Measurements from ENCODE around the gene RAD18. TPM values are rescaled to one million over a fixed set of nuclear protein-coding genes. Genes with fewer than 3 reads are reported as not detected.

The RAD18 gene
- total and polyA plus RNA-seq, 2 experiments from 2014 or later = 14.3 to 17.5 TPM

DNA sequence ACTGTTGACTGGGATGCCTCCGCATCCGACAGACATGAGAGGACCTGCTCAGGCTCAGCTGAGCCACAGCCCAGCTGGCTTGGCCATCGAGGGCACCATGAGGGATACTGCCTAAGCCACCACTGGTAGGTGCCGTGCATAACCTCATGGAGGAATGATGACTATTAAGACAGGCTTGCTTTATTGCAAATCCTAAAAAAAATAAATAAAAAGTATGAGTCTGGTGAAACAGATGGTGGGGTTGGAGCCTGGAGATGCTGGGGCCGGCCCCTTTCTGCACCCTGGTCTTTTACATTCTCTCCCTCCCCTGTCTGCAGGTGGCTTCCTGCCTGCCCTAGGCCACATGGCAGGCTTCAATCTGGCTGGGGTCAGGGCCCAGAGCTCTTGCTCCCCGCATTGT, 24.0 kb upstream of the RAD18 start:
- TF ChIP-seq EZH2phosphoT487 (IDR thresholded peaks at IDR 0.05; ENCODE audit: insufficient read depth, low read depth) = no peak
- TF ChIP-seq EZH2 (IDR thresholded peaks at IDR 0.05; ENCODE audit: insufficient read depth, poor library complexity, severe bottlenecking) = no peak
- no peaks in the 10 kb centered on the region for H3K4me1 ChIP-seq (ENCODE audit: insufficient read depth)
- no peak overlapping the region for H3K4me3 ChIP-seq
- no peaks in the 10 kb centered on the region for H3F3A ChIP-seq (ENCODE audit: insufficient read depth)
- no peak overlapping the region for H3K27ac ChIP-seq
- no peak overlapping the region for H3K4me2 ChIP-seq (ENCODE audit: unreplicated experiment)
- H3K36me3 ChIP-seq (ENCODE audit: low read depth) = no peaks in the 10 kb centered on the region
- DNase-seq = no peak
- H4K20me1 ChIP-seq (ENCODE audit: insufficient read depth) = no peaks in the 10 kb centered on the region
- H3K9me3 ChIP-seq (ENCODE audit: low read depth) = no peaks in the 10 kb centered on the region
- no peaks in the 10 kb centered on the region for H3K27me3 ChIP-seq (replicated peaks; ENCODE audit: insufficient read depth)
- H3K9ac ChIP-seq = no peak overlapping the region
- no peaks in the 10 kb centered on the region for H3K9me2 ChIP-seq (ENCODE audit: insufficient read depth)
- WGBS, 2 experiments (ENCODE audit: low coverage in 1 of 2, low lambda C conversion rate in 2 of 2, missing lambda C conversion rate in 2 of 2) = 58 to 62% methylated on average over 6 of the region's 6 CpGs
- in situ Hi-C loops (cut with MboI) = no loop called here
- H3K79me2 ChIP-seq (ENCODE audit: insufficient read depth) = no peaks in the 10 kb centered on the region
- no peak overlapping the region for H2AFZ ChIP-seq

DNA sequence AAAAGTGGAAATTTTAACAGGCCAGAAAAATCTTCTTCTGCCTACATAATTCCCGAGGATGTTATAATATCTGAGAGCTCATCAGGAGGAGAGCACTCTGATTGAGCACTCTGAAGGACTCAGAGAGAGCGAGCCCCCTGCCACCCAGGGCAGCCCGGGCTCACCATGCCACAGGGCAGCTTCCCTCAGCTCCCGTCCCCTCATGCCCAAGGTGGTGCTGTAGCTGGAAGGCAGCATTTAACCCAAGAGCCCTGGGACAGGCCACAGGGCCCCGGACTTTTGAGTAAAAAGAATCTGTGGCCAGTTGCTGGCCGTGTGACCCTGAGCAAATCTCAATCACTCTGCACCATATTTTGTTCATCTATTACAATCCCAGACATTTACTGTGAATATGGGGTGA, 23.5 kb upstream of the RAD18 start:
- in situ Hi-C loops (cut with MboI) = no loop called here

DNA sequence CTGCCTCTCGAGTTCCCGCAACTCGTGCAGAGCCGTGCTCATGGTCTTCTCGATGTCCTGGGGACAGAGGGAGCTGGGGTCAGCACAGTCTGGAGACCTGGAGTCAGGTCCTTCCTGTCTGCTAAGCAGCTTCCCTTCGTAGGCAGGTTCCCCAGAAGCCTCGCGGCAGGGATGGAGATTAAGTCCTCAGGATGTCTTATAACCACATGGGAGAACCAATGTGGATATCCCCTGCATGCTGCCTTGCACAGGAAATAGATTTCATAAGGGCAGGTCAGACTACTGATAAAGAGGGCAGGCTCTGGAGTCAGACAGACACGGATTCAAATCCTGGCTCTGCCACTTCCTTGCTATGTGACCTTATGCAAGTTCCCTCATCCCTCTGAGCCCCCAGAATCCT, 22.6 kb upstream of the RAD18 start:
- H3K4me3 ChIP-seq = no peak overlapping the region
- no peaks in the 10 kb centered on the region for H3K4me1 ChIP-seq (ENCODE audit: insufficient read depth)
- H3K36me3 ChIP-seq (ENCODE audit: low read depth) = no peaks in the 10 kb centered on the region
- H2AFZ ChIP-seq = no peak overlapping the region
- H3F3A ChIP-seq (ENCODE audit: insufficient read depth) = no peaks in the 10 kb centered on the region
- no peak overlapping the region for H3K9ac ChIP-seq
- H3K9me3 ChIP-seq (ENCODE audit: low read depth) = no peaks in the 10 kb centered on the region
- no peak for DNase-seq
- TF ChIP-seq EZH2phosphoT487 (IDR thresholded peaks at IDR 0.05; ENCODE audit: insufficient read depth, low read depth) = no peak
- no peak for TF ChIP-seq EZH2 (IDR thresholded peaks at IDR 0.05; ENCODE audit: insufficient read depth, poor library complexity, severe bottlenecking)
- no peak overlapping the region for H3K4me2 ChIP-seq (ENCODE audit: unreplicated experiment)
- no peaks in the 10 kb centered on the region for H4K20me1 ChIP-seq (ENCODE audit: insufficient read depth)
- no peaks in the 10 kb centered on the region for H3K27me3 ChIP-seq (replicated peaks; ENCODE audit: insufficient read depth)
- H3K79me2 ChIP-seq (ENCODE audit: insufficient read depth) = no peaks in the 10 kb centered on the region
- in situ Hi-C loops (cut with MboI) = no loop called here
- H3K27ac ChIP-seq = no peak overlapping the region
- WGBS, 2 experiments (ENCODE audit: low coverage in 1 of 2, low lambda C conversion rate in 2 of 2, missing lambda C conversion rate in 2 of 2) = 78 to 82% methylated on average over 9 of the region's 9 CpGs
- H3K9me2 ChIP-seq (ENCODE audit: insufficient read depth) = no peaks in the 10 kb centered on the region

More for the DNA sequence above, 23.5 kb upstream of the RAD18 start:
- 73 to 75% methylated on average over 6 of the region's 6 CpGs for WGBS, 2 experiments (ENCODE audit: low coverage in 1 of 2, low lambda C conversion rate in 2 of 2, missing lambda C conversion rate in 2 of 2)
- Histone ChIP-seq H3F3A (ENCODE audit: insufficient read depth) (no peaks in the 10 kb centered on the region), H3K4me1 (ENCODE audit: insufficient read depth) (no peaks in the 10 kb centered on the region), H3K27me3 (replicated peaks; ENCODE audit: insufficient read depth) (no peaks in the 10 kb centered on the region), H3K4me2 (ENCODE audit: unreplicated experiment) (no peak overlapping the region), H3K4me3 (no peak overlapping the region), H3K9me2 (ENCODE audit: insufficient read depth) (no peaks in the 10 kb centered on the region), H3K27ac (no peak overlapping the region), H2AFZ (no peak overlapping the region), H3K9me3 (ENCODE audit: low read depth) (no peaks in the 10 kb centered on the region), H4K20me1 (ENCODE audit: insufficient read depth) (no peaks in the 10 kb centered on the region), H3K79me2 (ENCODE audit: insufficient read depth) (no peaks in the 10 kb centered on the region), H3K9ac (no peak overlapping the region), H3K36me3 (ENCODE audit: low read depth) (no peaks in the 10 kb centered on the region)
- no peak for DNase-seq
- no peak for TF ChIP-seq EZH2 (IDR thresholded peaks at IDR 0.05; ENCODE audit: insufficient read depth, poor library complexity, severe bottlenecking)

DNA sequence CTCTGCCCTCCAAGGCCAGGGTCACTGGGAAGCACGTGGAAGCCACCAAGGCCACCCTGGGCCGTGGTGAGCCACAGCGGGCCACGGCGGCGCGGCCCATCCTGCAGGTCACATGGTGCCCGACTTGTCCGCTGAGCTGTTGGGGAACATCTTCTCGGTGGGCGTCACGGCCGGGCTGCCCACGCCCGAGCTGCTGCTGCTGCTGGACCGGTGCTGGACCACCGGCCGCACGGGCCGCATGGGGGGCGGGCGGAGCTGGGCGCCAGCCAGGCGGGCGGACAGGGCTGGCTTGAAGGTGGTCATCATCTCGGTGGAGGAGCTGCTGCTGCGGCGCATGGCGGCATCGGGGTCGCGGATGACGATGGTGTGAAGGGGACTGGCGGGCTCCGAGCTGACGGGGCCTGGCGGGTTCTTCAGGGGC, 22.1 kb upstream of the RAD18 start:
- TF ChIP-seq EZH2phosphoT487 (IDR thresholded peaks at IDR 0.05; ENCODE audit: insufficient read depth, low read depth) = no peak
- no peak for TF ChIP-seq EZH2 (IDR thresholded peaks at IDR 0.05; ENCODE audit: insufficient read depth, poor library complexity, severe bottlenecking)
- no peak overlapping the region for H2AFZ ChIP-seq
- H4K20me1 ChIP-seq (ENCODE audit: insufficient read depth) = no peaks in the 10 kb centered on the region
- H3K4me2 ChIP-seq (ENCODE audit: unreplicated experiment) = no peak overlapping the region
- H3K27me3 ChIP-seq (replicated peaks; ENCODE audit: insufficient read depth) = no peaks in the 10 kb centered on the region
- H3F3A ChIP-seq (ENCODE audit: insufficient read depth) = no peaks in the 10 kb centered on the region
- no peaks in the 10 kb centered on the region for H3K4me1 ChIP-seq (ENCODE audit: insufficient read depth)
- no peak overlapping the region for H3K4me3 ChIP-seq
- no peaks in the 10 kb centered on the region for H3K79me2 ChIP-seq (ENCODE audit: insufficient read depth)
- 93 to 94% methylated on average over 21 to 37 of the region's 37 CpGs for WGBS, 2 experiments (ENCODE audit: low coverage in 1 of 2, low lambda C conversion rate in 2 of 2, missing lambda C conversion rate in 2 of 2)
- no peak overlapping the region for H3K27ac ChIP-seq
- DNase-seq = no peak
- no peaks in the 10 kb centered on the region for H3K9me2 ChIP-seq (ENCODE audit: insufficient read depth)
- in situ Hi-C loops (cut with MboI) = no loop called here
- H3K9me3 ChIP-seq (ENCODE audit: low read depth) = no peaks in the 10 kb centered on the region
- H3K36me3 ChIP-seq (ENCODE audit: low read depth) = no peaks in the 10 kb centered on the region
- no peak overlapping the region for H3K9ac ChIP-seq

DNA sequence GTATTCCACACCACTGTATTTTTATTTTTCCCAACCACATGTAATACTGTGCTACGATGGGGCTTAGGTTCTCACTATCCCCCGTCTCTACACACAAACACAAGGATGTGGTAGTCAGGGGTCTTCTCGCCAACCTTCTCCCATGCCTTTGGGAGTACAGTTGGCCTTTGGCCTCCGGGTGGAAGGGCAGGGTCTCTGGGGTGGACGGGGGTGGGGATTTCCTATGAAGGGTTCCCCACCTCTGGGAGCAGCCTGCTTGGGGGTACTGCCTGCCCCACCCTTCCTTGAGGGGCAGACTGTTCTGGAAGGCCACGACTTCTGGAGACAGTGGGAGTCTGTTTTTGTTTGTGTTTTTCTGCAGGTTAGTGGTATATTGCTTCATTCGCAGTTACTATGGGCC, 21.3 kb upstream of the RAD18 start:
- in situ Hi-C loops (cut with MboI) = loop anchor here (5.0 kb wide), 1 partner anchor 318 kb away; no protein-coding TSS in a partner anchor
- Histone ChIP-seq H3K4me3 (no peak overlapping the region), H3K27ac (no peak overlapping the region), H3K79me2 (ENCODE audit: insufficient read depth) (no peaks in the 10 kb centered on the region), H2AFZ (no peak overlapping the region), H3F3A (ENCODE audit: insufficient read depth) (no peaks in the 10 kb centered on the region), H4K20me1 (ENCODE audit: insufficient read depth) (no peaks in the 10 kb centered on the region), H3K36me3 (ENCODE audit: low read depth) (no peaks in the 10 kb centered on the region), H3K9me3 (ENCODE audit: low read depth) (no peaks in the 10 kb centered on the region), H3K4me1 (ENCODE audit: insufficient read depth) (no peaks in the 10 kb centered on the region), H3K9ac (no peak overlapping the region), H3K4me2 (ENCODE audit: unreplicated experiment) (no peak overlapping the region), H3K9me2 (ENCODE audit: insufficient read depth) (no peaks in the 10 kb centered on the region), H3K27me3 (replicated peaks; ENCODE audit: insufficient read depth) (no peaks in the 10 kb centered on the region)
- no peak for DNase-seq
- TF ChIP-seq EZH2phosphoT487 (IDR thresholded peaks at IDR 0.05; ENCODE audit: insufficient read depth, low read depth) = no peak
- no peak for TF ChIP-seq EZH2 (IDR thresholded peaks at IDR 0.05; ENCODE audit: insufficient read depth, poor library complexity, severe bottlenecking)
- 67 to 74% methylated on average over 7 of the region's 7 CpGs for WGBS, 2 experiments (ENCODE audit: low coverage in 1 of 2, low lambda C conversion rate in 2 of 2, missing lambda C conversion rate in 2 of 2)
